WTC11 (cell line): ENCODE results near the gene MARCHF10.

Experiments used
- CBFB ChIP-seq: sonication (generic); formaldehyde crosslinking; IDR thresholded peaks from 2 replicates; pipeline ENCODE4 v1.8.1; 2022; ENCODE audit warnings: mild to moderate bottlenecking, low read depth, missing genetic modification reagents
- MYBL2 ChIP-seq: sonication (generic); formaldehyde crosslinking; IDR thresholded peaks from 2 replicates; pipeline ENCODE4 v1.8.1; 2023; ENCODE audit warnings: mild to moderate bottlenecking, moderate library complexity, missing genetic modification reagents
- NR3C1 ChIP-seq: sonication (generic); formaldehyde crosslinking; conservative IDR thresholded peaks from 2 replicates; pipeline ENCODE4 v1.8.1; 2023; ENCODE audit warnings: low read depth, mild to moderate bottlenecking, missing genetic modification reagents
- SP1 ChIP-seq: sonication (generic); formaldehyde crosslinking; conservative IDR thresholded peaks from 2 replicates; pipeline ENCODE4 v1.8.1; 2022; ENCODE audit warnings: missing genetic modification reagents
- TEAD4 ChIP-seq: sonication (generic); formaldehyde crosslinking; IDR thresholded peaks from 2 replicates; pipeline ENCODE4 v1.8.0; 2022; ENCODE audit warnings: mild to moderate bottlenecking, missing genetic modification reagents
- TF ChIP-seq, protein P1 (sequence below): sonication (generic); formaldehyde crosslinking; IDR thresholded peaks from 2 replicates; pipeline ENCODE4 v1.8.1; 2022; ENCODE audit warnings: low read depth, missing genetic modification reagents, borderline replicate concordance
- TF ChIP-seq, protein P2 (sequence below): fragments of 200-600 bp; IDR thresholded peaks from 2 replicates; pipeline ENCODE4 v1.8.0; 2022; ENCODE audit warnings: antibody characterized with exemption
- TF ChIP-seq, protein P3 (sequence below): fragments of 250-450 bp; sonication (Bioruptor Pico); conservative IDR thresholded peaks from 2 replicates; pipeline ENCODE4 v1.9.0; 2021; ENCODE audit warnings: mild to moderate bottlenecking
- TF ChIP-seq, protein P4 (sequence below): sonication (generic); formaldehyde crosslinking; IDR thresholded peaks from 2 replicates; pipeline ENCODE4 v1.8.0; 2022; ENCODE audit warnings: mild to moderate bottlenecking, missing genetic modification reagents
- TF ChIP-seq, protein P5 (sequence below): sonication (generic); formaldehyde crosslinking; IDR thresholded peaks from 2 replicates; pipeline ENCODE4 v1.8.1; 2023; ENCODE audit warnings: mild to moderate bottlenecking, missing genetic modification reagents, moderate library complexity
- TF ChIP-seq, protein P6 (sequence below): fragments of 250-450 bp; sonication (Bioruptor Pico); IDR thresholded peaks from 2 replicates; pipeline ENCODE4 v1.9.0; 2021; ENCODE audit warnings: mild to moderate bottlenecking

DNA sequence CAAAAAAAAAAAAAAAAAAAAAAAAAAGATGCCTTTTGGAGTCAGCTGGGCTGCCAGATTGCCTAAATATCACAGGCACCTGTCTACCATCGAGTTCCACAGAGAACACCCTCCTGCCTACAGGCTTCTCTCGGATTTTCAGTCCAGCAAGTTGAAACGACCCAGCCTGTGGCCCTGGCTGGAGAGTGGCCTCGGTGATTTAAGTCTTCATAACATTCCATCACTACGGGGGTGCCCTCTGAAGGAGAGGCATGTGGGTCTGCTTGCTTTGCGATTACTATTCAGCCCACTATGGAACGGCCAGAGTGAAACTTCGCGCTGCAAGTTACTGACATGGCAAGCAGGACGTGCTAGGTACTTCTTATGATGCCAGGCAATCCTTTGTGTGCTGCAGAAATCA is 42.8 kb downstream of the MARCHF10 start:
- TF ChIP-seq, protein P1, sequence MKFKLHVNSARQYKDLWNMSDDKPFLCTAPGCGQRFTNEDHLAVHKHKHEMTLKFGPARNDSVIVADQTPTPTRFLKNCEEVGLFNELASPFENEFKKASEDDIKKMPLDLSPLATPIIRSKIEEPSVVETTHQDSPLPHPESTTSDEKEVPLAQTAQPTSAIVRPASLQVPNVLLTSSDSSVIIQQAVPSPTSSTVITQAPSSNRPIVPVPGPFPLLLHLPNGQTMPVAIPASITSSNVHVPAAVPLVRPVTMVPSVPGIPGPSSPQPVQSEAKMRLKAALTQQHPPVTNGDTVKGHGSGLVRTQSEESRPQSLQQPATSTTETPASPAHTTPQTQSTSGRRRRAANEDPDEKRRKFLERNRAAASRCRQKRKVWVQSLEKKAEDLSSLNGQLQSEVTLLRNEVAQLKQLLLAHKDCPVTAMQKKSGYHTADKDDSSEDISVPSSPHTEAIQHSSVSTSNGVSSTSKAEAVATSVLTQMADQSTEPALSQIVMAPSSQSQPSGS (CRISPR knock-in tag) = no peak
- TF ChIP-seq TEAD4 (CRISPR knock-in tag) (no peak), MYBL2 (CRISPR knock-in tag) (no peak), SP1 (CRISPR knock-in tag) (no peak), CBFB (CRISPR knock-in tag) (no peak), NR3C1 (no peak)
- TF ChIP-seq, protein P2, sequence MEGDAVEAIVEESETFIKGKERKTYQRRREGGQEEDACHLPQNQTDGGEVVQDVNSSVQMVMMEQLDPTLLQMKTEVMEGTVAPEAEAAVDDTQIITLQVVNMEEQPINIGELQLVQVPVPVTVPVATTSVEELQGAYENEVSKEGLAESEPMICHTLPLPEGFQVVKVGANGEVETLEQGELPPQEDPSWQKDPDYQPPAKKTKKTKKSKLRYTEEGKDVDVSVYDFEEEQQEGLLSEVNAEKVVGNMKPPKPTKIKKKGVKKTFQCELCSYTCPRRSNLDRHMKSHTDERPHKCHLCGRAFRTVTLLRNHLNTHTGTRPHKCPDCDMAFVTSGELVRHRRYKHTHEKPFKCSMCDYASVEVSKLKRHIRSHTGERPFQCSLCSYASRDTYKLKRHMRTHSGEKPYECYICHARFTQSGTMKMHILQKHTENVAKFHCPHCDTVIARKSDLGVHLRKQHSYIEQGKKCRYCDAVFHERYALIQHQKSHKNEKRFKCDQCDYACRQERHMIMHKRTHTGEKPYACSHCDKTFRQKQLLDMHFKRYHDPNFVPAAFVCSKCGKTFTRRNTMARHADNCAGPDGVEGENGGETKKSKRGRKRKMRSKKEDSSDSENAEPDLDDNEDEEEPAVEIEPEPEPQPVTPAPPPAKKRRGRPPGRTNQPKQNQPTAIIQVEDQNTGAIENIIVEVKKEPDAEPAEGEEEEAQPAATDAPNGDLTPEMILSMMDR = no peak
- TF ChIP-seq, protein P3, sequence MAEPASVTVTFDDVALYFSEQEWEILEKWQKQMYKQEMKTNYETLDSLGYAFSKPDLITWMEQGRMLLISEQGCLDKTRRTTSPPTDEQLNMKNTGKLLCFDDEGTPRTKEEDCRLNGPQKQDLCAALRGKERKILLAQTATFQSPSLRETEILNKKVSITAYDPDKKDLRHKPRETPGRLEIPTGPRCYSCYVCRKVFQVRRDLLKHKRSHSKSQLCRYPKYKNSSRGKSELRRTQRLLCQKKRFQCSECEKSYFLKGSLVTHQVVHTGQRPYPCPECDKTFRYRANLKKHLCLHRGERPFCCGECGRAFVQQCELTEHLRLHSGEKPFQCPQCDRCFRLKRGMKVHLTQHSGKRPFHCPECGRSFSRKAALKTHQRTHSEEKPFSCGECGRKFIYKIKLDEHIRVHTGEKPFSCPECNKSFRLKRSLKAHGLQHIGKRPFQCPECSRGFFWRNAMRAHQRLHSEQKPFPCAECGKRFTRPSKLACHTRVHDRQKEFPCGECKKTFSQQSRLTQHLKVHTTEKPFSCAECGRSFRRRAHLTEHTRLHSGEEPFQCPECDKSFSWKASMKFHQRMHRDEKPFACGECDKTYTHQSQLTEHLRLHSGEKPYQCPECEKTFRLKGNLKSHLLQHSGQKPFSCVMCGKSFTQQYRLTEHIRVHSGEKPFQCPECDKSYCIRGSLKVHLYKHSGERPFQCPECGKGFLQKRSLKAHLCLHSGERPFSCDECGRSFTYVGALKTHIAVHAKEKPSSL (CRISPR knock-in tag) = no peak
- TF ChIP-seq, protein P4, sequence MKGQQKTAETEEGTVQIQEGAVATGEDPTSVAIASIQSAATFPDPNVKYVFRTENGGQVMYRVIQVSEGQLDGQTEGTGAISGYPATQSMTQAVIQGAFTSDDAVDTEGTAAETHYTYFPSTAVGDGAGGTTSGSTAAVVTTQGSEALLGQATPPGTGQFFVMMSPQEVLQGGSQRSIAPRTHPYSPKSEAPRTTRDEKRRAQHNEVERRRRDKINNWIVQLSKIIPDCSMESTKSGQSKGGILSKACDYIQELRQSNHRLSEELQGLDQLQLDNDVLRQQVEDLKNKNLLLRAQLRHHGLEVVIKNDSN (CRISPR knock-in tag) = no peak
- TF ChIP-seq, protein P5, sequence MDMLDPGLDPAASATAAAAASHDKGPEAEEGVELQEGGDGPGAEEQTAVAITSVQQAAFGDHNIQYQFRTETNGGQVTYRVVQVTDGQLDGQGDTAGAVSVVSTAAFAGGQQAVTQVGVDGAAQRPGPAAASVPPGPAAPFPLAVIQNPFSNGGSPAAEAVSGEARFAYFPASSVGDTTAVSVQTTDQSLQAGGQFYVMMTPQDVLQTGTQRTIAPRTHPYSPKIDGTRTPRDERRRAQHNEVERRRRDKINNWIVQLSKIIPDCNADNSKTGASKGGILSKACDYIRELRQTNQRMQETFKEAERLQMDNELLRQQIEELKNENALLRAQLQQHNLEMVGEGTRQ (CRISPR knock-in tag) = no peak
- TF ChIP-seq, protein P6, sequence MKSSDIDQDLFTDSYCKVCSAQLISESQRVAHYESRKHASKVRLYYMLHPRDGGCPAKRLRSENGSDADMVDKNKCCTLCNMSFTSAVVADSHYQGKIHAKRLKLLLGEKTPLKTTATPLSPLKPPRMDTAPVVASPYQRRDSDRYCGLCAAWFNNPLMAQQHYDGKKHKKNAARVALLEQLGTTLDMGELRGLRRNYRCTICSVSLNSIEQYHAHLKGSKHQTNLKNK = no peak
